Activated B cell treated with CpG ODN at 0.5 μM for 24 hours (primary cell): ENCODE data around the gene SPOCK1. TPM values are rescaled to one million over a fixed set of nuclear protein-coding genes. Genes with fewer than 3 reads are reported as not detected.

ENCODE experiments used
- ATAC-seq: fragments of 200-7000 bp; cut with Tn5 transposase; one replicate; pipeline ENCODE4 v1.10.0; 2021; ENCODE audit warnings: low read depth, mild to moderate bottlenecking, moderate library complexity
- CTCF ChIA-PET: fragments of 350-600 bp; sonication (Branson Sonifier 250); formaldehyde crosslinking; loops from one replicate; lab custom pipeline; 2021; ENCODE audit warnings: antibody characterized with exemption; lab: Charles Lee
- POLR2A ChIA-PET: fragments of 350-600 bp; sonication (Branson Sonifier 250); formaldehyde crosslinking; loops from one replicate; lab custom pipeline; 2021; ENCODE audit warnings: antibody characterized with exemption; lab: Charles Lee
- DNase-seq: peaks from one replicate; pipeline ENCODE4 v3.0.0; 2022
- H3K27ac Mint-ChIP-seq: one replicate; pipeline ENCODE4 v1.8.0; 2020; ENCODE audit warnings: mixed read lengths
- H3K27me3 Mint-ChIP-seq: one replicate; pipeline ENCODE4 v1.8.0; 2021; ENCODE audit warnings: mixed read lengths
- H3K36me3 Mint-ChIP-seq: one replicate; pipeline ENCODE4 v1.8.0; 2021; ENCODE audit warnings: low read depth, mixed read lengths
- H3K4me1 Mint-ChIP-seq: one replicate; pipeline ENCODE4 v1.8.0; 2021; ENCODE audit warnings: mixed read lengths
- H3K4me3 Mint-ChIP-seq: one replicate; pipeline ENCODE4 v1.8.0; 2020; ENCODE audit warnings: mild to moderate bottlenecking, mixed read lengths
- H3K9me3 Mint-ChIP-seq: one replicate; pipeline ENCODE4 v1.8.0; 2020; ENCODE audit warnings: mixed read lengths
- intact Hi-C: fragments of 100-400 bp; cut with micrococcal nuclease; formaldehyde crosslinking; loops from one replicate; pipeline ENCODE4 v1.15.1; 2024
- total RNA-seq: library from RNA; stranded (reverse); gene quantifications from 2 replicates; pipeline ENCODE4 v1.2.3, GENCODE V29; 2022
- TF ChIP-seq, protein P1 (sequence below): fragments of 200-600 bp; IDR thresholded peaks from one replicate; pipeline ENCODE4 v1.8.0; 2022; ENCODE audit warnings: antibody characterized with exemption, mild to moderate bottlenecking

Gene SPOCK1
- total RNA-seq, 1 donor from 2014 or later, result not detected

DNA sequence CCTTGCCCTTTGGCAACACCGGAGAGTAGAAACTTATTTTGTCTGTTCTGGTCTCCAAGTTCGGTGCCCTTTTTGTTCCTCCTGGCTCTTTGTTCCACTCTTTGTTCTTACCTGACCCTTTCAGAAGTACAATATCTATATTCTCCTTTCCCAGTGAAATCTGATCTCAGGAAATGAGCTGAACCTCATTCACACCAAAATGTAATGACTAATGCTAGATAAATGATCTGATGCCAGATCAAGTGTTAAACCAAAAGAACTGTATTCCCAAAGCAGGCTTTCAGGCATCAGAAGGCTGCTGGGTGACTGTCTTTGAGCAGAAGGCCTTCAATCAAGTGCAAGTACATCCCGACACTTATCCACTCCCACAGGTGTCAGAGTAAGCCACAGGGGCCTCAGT, 156.4 kb downstream of the SPOCK1 start:
- H3K27me3 Mint-ChIP-seq, result peaks cover 2% of the 10 kb centered on the region
- no peak for DNase-seq
- no peak overlapping the region for H3K27ac Mint-ChIP-seq
- no peaks in the 10 kb centered on the region for H3K36me3 Mint-ChIP-seq
- H3K9me3 Mint-ChIP-seq, result no peaks in the 10 kb centered on the region
- no peak for ATAC-seq
- no peak overlapping the region for H3K4me3 Mint-ChIP-seq
- CTCF ChIA-PET, result no interaction called here
- intact Hi-C loops, result no loop called here
- POLR2A ChIA-PET, result no interaction called here
- TF ChIP-seq, protein P1, sequence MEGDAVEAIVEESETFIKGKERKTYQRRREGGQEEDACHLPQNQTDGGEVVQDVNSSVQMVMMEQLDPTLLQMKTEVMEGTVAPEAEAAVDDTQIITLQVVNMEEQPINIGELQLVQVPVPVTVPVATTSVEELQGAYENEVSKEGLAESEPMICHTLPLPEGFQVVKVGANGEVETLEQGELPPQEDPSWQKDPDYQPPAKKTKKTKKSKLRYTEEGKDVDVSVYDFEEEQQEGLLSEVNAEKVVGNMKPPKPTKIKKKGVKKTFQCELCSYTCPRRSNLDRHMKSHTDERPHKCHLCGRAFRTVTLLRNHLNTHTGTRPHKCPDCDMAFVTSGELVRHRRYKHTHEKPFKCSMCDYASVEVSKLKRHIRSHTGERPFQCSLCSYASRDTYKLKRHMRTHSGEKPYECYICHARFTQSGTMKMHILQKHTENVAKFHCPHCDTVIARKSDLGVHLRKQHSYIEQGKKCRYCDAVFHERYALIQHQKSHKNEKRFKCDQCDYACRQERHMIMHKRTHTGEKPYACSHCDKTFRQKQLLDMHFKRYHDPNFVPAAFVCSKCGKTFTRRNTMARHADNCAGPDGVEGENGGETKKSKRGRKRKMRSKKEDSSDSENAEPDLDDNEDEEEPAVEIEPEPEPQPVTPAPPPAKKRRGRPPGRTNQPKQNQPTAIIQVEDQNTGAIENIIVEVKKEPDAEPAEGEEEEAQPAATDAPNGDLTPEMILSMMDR, result no peak
- H3K4me1 Mint-ChIP-seq, result no peaks in the 10 kb centered on the region

DNA sequence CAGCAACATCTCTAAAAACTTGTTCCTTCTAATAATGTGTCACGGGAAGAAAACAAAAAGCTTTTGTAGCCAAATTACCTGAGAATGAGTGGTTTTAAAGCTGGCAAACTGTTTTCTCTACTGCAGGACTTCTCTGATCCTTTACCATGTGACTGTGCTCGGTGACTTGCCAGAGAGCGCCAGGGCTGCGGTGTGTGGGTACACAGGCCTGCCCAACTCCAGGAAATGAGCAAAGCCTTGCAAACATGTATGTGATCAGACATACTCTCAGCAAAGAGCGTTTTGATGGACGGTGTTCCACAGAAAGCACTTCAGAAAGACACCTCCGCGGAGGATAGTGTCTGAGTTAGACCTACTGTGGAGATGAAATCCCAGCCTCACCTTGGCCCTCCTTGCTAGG, 157.3 kb downstream of the SPOCK1 start:
- no peak overlapping the region for H3K27ac Mint-ChIP-seq
- no peaks in the 10 kb centered on the region for H3K9me3 Mint-ChIP-seq
- CTCF ChIA-PET, result no interaction called here
- ATAC-seq (no peak), DNase-seq (no peak)
- H3K36me3 Mint-ChIP-seq, result no peaks in the 10 kb centered on the region
- no peak overlapping the region for H3K4me3 Mint-ChIP-seq
- POLR2A ChIA-PET, result no interaction called here
- TF ChIP-seq, protein P1, result no peak
- peaks cover 2% of the 10 kb centered on the region for H3K27me3 Mint-ChIP-seq
- intact Hi-C loops, result no loop called here
- H3K4me1 Mint-ChIP-seq, result no peaks in the 10 kb centered on the region

DNA sequence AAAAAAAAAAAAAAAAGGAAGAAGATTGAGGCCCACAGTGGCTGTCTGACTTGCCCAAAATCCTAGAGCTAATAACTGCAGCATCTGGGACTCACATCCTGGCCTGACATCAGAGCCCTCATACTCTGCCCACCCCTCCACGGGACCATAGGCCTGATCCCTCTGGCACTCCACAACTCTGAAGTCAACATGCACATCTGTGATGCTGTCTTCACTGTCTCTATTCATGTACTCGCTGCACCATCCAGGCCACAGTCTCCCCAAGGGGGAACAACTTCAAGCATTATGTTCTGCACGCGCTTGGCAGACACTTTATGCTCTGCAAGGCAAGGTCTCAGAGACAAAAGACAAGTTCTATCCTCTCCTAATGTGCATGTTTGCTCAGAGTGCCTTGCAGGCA, 158.2 kb downstream of the SPOCK1 start:
- CTCF ChIA-PET, result no interaction called here
- ATAC-seq (no peak), DNase-seq (no peak)
- Mint-ChIP-seq H3K4me1 (no peaks in the 10 kb centered on the region), H3K27me3 (peaks cover 2% of the 10 kb centered on the region), H3K9me3 (no peaks in the 10 kb centered on the region), H3K4me3 (no peak overlapping the region), H3K36me3 (no peaks in the 10 kb centered on the region), H3K27ac (no peak overlapping the region)
- POLR2A ChIA-PET, result no interaction called here
- intact Hi-C loops, result no loop called here
- TF ChIP-seq, protein P1, result no peak

DNA sequence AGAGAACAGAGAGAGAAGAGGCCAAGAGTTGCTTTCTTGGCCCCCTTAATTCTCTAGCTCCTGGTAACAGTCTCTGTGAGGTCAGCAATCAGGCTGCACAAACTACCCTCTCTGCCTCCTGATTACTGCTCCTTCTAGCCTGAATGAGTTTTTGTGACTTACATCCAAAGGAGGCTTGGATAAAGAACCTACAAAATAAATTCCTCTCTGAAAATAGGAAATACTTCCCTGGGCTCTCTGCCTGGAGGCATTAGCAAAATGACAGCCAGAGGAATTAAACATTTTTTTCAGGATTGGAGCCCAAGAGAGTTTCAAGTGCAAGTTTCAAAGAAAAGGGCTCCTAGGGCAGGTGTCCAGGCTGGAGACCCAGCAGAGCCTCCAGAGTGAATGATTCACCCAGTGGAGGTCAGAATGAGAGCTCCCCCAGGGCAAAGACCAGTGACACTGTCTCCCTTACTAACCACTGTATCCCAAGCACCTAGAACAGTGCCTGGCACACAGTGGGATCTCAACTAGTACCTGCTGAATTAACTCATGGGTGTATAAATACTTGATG, 162.5 kb downstream of the SPOCK1 start:
- TF ChIP-seq, protein P1, result no peak
- Mint-ChIP-seq H3K27me3 (no peaks in the 10 kb centered on the region), H3K4me1 (no peaks in the 10 kb centered on the region), H3K9me3 (no peaks in the 10 kb centered on the region), H3K36me3 (no peaks in the 10 kb centered on the region), H3K4me3 (no peak overlapping the region), H3K27ac (no peak overlapping the region)
- no peak for ATAC-seq
- ChIA-PET CTCF (no interaction called here), POLR2A (no interaction called here)
- intact Hi-C loops, result no loop called here
- DNase-seq, result no peak

DNA sequence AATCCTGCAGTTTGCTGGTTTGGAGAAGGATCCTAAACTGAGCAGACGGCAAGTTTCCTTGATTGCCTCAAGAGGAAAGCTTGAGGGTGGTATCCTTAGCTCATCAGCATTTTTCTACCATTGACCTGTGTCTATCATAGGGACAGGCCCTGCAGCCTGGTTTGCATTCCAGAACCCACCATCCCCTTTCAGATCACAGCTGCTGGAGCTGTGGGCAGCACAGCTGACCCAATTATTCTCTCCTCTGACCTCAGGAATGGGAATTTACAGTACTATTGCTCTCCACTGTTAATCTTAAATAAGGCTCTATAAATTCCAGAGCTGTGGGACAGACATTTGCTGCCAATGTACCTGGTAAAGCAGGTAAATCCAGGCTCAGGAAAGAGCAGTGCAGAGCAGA, 163.0 kb downstream of the SPOCK1 start:
- no peak for ATAC-seq
- TF ChIP-seq, protein P1, result no peak
- H3K36me3 Mint-ChIP-seq, result no peaks in the 10 kb centered on the region
- intact Hi-C loops, result no loop called here
- no peaks in the 10 kb centered on the region for H3K9me3 Mint-ChIP-seq
- H3K4me3 Mint-ChIP-seq, result no peak overlapping the region
- POLR2A ChIA-PET, result no interaction called here
- DNase-seq, result no peak
- H3K4me1 Mint-ChIP-seq, result no peaks in the 10 kb centered on the region
- CTCF ChIA-PET, result no interaction called here
- H3K27ac Mint-ChIP-seq, result no peak overlapping the region
- H3K27me3 Mint-ChIP-seq, result no peaks in the 10 kb centered on the region
